ENCODE measurements around the gene NQO2.
"Not testable (repeated sequence)": the region's sequence is repeated elsewhere in the genome, so short reads cannot be mapped to it uniquely, and the experiment has no call there.

Gene NQO2

DNA sequence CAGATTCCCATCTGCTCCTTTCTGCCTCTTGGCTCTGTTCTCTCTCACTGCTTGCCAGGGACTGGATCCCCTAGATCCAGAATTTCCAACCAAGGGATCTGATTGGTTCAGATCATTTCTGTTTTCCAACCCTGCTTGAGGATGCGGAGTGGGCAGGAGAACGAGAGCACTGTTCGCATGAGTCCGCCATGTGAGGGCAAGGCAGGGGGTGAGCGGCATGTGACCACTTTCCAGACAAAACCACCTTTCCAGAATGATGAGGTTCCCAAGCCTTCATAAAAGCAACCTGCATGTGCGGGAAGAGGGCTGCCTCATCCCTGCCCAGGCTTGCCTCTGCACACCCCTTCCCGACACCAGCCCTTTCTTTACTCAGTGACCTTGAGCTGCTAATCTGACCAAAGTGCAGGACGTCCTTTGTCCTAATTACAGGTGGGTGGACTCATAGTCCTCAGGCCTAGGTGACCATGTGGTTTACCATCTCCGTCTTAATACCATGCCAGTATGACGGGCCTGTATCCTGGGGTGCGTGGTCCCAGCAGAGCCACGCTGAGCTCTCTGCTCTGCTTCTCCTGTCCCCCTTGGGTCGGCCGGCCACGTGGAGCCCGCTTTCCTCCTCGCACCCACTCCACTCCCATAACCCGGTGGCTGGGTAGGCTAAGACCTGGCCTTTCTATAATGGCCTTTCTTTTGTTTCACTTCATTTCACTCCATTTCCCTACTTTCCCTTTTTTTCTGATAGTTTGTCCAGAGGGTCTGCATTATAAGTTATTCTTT is 14.4 kb downstream of the NQO2 start:
- no peak for DNase-seq (ENCODE audit: low read depth in 2 of 2, low spot score in 1 of 2)

DNA sequence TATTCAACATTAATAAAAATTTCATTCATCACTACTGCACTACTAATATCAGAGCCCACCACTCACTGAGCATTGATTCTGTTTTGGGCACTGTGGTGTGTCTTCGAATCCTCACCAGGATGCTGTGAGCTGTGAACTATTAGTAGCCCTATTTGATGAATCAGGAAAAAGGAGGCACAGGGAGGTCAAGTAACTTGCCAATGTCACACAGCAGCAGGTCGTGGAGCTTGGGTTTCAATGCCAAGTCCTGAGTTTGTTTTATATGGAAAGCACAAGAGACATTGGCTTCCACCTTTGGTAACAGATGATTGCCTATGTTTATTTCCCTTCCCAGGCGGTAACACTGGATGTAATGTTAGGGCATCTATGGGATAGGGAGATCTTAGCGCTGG is 15.0 kb downstream of the NQO2 start:
- no peak for DNase-seq (ENCODE audit: low read depth in 2 of 2, low spot score in 1 of 2)

DNA sequence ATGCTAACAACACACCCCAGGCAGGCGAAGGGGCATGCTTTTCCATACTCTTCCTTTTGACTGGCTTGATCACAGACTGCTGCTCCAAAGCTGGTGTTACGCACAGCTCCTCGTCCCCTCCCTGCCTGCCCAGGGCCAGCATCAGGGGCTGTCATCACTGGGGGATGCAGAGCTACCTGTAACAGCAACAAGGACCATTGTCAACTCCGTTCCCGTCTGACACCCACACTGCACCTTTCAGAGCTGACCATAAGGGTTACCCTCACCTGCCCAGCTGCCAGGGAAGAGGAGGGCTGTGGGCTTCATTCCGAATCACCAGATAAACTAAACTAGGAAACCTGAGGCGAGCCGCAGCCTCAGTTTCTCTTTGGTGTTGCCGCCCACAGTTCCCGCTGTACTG is 15.4 kb downstream of the NQO2 start:
- no peak for DNase-seq (ENCODE audit: low read depth in 2 of 2, low spot score in 1 of 2)

DNA sequence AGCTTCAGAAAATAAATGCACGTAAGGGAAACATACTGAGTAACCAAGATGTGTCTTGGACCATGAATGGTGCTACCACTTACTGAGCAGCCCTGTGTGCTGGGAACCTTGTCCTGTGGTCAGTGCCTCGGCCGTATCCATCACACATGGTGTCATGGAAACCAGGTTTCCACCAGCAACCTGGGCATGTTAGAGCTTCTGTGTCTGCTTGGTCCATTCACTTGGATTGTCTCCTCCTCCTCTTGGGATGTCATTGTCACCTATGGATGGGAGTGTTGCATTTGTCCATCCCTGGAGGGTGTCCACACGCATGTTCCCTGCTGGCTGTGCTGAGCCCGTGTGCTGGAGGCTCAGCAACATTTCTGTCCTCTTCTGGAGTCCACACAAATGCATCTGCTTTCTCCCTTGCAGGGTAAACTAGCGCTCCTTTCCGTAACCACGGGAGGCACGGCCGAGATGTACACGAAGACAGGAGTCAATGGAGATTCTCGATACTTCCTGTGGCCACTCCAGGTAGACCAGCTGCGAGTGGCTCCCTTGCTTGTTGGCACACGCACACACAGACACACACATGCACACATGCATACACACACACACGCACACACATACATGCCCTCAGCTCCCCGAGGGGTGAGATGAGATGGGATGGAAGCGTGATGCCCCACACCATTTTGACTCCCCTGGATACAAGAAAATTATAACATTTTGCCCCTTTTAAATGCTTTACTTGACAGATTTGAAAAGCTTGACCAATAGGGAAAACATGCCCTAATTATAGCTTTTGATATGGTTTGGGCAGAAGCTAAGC is 17.0 kb downstream of the NQO2 start:
- DNase-seq (ENCODE audit: low read depth in 2 of 2, low spot score in 1 of 2) = no peak

DNA sequence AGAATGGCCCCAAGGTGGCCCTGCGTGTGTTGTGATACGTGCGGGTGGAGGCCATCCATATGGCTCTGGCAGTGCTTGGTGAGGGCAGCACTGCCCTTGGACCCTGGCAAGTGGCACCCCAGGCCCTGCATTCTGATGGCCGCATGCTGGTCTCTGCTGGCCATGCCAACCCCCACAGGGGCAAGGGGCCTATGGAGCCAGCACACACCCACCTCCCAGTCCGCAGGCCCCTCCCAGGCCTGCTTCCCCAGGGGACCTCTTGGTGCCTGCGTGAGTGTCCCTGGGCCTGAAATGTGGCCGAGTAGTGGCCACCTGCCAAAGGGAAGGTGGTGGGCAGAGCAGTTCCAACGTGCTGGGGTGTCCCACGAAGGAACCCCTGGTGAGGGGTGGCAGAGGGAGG is 17.6 kb downstream of the NQO2 start:
- DNase-seq (ENCODE audit: low read depth in 2 of 2, low spot score in 1 of 2) = no peak

DNA sequence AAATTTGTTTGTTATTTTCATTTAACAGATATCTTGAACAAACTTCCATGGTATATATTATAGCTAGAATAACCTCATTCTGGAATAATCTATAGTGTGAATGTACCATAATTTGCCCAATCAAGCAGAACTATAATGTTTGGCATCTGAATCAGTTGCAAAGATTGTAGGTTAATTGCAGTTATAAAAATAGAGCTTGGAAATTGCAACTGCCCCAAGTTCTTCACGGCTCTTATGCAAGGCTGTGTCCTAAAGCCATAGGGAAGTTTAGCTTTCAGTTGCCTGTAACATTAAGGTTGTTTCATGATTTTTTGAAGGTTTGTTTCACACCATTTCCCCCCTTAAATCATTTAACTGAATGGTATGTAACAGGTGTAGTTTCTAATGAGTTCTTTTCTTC is 19.4 kb downstream of the NQO2 start:
- DNase-seq (ENCODE audit: low read depth in 2 of 2, low spot score in 1 of 2) = no peak

DNA sequence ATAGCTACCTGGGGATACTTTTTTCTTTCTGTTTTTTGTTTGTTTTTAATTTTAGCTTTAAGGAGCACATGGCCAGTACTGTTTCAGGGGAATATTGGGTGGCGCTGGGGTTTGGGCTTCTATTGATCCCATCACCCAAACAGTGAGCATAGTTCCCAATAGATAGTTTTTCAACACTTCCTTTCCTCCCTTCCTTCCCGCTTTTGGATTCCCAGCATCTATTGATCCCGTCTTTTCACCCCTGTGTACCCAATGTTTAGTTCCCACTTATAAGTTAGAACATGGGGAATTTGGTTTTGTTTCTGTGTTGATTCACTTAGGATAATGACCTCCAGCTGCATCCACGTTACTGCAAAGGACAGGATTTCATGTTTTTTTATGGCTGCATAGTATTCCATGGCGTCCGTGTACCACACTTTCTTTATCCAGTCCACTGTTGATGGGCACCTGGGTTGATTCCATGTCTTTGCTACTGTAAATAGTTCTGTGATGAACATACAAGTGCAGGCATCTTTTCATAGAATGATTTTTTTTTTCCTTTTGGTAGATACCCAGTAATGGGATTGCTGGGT is 20.1 kb downstream of the NQO2 start:
- DNase-seq (ENCODE audit: low read depth in 2 of 2, low spot score in 1 of 2) = no peak

DNA sequence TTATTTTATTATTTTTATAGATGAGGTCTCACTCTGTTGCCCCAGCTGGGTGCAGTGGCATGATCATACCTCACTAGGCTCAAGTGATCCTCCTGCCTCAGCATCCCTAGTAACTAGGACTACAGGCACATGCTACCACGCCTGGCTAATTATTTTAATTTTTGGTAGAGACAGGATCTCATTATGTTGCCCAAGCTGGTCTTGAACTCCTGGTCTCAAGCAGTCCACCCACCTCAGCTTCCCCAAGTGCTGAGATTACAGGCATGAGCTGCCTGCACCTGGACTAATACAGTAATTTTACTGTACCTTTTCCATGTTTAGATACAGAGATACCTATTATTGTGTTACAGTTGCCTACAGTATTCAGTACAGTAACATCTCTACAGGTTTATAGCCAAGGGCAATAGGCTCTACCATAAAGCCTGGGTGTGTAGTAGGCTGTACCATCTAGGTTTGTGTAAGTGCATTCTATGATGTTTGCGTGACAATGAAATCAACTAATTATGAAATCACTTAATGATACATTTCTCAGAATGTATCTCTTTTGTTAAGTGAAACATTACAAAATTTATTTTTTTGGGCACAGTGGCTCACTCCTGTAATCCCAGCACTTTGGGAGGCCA is 21.4 kb downstream of the NQO2 start:
- DNase-seq (ENCODE audit: low read depth in 2 of 2, low spot score in 1 of 2) = not testable (repeated sequence)

DNA sequence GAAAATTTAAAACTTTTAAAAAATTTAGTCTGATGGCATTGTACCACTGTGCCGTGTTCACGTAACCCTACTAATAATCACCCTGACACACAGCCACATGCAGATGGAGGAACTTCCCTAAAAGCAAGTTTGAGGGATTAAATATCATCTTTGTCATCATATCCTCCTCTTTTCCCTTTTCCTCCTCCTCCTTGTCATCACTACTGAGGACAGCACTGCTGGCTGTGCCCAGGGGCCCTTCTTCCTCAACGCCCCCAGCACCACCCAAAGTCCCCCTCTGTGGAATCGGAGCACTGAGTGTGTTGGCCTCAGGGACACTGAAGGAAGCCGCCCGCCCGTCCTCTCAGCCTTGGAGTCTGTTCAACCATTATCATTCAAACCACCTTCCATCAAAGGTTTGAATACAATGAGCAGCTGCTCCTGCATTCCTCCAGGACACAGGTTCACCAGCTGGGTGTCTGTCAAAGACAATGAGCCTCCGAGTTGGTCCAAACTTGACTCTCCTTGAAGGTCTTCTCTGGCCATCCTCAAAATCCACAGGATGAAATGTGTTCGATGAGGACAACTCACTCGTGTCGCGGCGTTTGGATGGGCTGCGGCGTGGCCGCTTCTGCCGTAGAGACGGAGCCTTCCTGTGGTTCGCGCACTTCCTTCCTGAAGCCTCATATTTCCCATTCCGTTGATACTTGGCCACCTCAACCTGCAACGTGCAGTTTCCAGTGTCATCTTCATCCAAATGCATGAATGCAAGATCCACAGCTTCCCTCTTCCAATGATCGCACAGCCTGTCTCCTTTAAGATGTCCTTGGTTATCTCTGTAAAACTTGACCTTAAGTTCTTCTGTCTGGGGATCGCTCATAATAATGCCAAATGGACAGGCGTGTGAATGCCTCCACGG is 23.3 kb downstream of the NQO2 start:
- peak in 1 of 2 donors; percentile 30 for DNase-seq (ENCODE audit: low read depth in 2 of 2, low spot score in 1 of 2)

DNA sequence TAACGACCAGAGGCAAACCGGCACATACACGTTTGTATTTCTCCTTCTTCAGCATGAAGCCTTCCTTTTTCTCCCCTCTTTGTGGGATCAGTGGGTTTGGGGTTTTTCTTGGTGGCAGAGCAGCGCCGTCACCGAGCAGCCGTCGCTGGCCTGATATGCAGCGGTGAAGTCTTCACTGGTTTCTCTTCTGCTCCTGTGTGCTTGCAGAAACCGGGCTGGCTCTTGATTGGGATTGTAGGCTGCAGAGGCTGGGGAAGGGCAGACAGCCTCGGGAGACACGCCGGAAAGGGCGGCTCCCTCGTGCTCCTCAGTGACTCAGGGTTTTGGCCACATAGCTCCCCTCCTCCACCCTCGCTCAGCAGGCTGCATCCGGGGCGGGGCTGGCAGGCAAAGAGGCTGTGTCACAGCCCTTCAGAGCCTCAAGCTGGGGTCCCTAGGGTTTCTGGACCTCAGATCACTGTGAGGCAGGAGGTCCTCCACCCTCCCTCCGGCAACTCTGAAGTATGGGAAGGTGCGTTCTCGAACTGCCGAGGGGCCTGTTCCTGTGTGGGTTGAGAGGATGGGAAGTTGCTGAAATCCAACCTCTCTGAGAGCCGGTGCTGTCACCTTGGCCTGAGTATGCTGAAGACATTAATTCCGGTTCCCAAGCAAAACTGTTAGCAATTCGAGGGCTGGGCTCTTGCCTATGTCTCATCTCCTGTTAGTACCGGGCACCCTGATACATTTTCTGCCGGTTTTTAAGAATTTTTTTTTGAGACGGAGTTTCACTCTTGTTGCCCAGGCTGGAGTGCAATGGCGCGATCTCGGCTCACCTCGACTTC is 24.2 kb downstream of the NQO2 start:
- DNase-seq (ENCODE audit: low read depth in 2 of 2, low spot score in 1 of 2) = peak; percentile 75 to 80

DNA sequence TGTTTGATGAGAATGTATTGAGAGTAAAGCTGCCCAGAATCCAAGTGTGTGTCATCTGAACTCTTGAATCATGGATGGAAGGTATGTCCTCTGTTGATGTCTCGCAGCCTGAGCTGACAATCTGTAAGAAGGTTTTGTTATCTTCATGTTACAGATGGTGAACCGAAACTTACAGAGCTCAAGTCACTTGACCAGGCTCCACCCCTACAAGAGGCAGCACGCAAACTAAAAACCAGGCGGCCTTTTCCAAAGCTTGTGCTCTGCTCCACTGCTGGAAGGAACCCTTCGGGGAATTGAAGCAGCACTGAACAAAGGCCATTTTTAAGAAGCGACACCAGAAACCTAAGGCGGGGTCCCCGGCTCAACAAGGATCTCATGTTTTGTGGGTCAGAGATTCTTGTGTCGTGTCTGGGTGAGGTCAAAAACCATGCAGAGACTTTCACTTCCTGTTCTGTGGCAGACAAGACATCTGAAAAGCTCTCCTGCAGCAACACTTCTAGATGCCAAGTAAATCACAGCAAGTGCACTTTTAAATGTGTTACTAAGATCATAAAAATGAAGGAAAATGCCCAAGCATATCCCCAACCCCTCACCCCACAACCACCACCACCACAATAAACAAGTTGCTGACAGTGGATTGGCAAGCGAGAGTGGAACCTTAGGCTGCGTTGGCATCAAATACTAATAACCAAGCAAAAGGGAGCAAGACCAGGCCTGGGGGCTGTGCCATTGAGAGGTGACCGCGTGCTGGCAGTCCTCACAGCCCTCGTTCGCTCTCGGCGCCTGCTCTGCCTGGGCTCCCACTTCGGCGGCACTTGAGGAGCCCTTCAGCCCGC is 27.3 kb downstream of the NQO2 start:
- DNase-seq (ENCODE audit: low read depth in 2 of 2, low spot score in 1 of 2) = no peak

DNA sequence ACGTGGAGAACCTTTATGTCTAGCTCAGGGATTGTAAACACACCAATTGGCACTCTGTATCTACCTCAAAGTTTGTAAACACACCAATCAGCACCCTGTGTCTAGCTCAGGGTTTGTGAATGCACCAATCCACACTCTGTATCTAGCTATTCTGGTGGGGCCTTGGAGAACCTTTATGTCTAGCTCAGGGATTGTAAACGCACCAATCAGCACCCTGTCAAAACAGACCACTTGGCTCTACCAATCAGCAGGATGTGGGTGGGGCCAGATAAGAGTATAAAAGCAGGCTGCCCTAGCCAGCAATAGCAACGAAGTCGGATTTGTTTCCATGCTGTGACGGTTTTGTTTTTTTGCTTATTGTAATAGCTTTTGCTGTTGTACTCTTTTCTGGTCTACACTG is 28.5 kb downstream of the NQO2 start:
- not testable (repeated sequence) for DNase-seq (ENCODE audit: low read depth in 2 of 2, low spot score in 1 of 2)

DNA sequence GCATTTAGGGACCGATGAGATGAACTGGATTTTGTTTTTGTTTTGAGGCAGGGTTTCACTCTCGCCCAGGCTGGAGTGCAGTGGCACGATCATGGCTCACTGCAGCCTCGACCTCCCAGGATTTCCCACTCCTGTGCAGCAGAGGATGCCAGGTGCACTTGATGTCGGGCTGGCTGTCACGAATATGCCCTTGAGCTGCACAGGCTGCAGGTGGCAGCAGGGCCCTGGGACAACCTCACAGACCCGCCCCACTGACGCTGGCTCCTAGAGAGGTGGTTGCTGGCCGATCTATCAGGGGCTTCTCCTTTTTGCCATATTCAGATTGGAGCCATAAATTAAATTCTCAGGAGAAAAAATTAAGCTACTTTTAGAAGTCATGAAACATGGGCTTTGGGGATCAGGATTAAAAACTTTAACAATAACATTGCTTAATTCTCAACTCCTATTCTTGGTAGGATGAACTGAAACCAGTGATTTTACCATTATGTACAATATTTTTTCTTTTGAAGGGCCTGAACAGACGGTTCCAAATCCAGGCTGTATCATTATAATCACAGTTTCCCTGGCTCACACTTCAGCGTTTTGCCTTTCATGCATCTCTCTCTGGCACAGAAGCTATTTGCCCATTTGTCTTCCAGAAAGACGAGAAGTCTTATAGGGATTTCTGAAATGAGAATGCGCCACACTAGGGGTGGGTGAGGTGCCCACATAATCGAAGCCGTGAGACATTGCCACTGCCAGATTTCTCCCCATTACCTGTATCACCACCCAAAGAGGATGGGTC is 32.4 kb downstream of the NQO2 start:
- no peak for DNase-seq (ENCODE audit: low read depth in 2 of 2, low spot score in 1 of 2)

DNA sequence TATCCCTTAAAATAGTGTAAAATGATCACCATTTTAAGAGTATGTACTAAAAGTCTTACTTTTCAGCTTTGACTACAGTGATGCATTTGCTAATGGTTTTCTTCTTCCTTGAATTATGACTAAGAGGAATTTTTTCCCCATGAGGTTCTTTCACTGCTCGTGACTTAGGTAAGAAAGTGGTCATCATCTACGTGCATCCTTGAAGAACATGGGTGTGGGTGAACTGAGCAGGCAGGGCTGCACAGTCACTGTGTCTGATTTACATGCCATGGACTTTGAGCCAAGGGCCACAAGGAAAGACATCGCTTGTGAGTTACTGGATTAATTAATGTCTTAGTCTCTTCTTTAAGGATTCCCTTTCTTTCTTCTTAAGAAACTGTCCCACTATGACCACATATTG is 33.3 kb downstream of the NQO2 start:
- DNase-seq (ENCODE audit: low read depth in 2 of 2, low spot score in 1 of 2) = no peak

DNA sequence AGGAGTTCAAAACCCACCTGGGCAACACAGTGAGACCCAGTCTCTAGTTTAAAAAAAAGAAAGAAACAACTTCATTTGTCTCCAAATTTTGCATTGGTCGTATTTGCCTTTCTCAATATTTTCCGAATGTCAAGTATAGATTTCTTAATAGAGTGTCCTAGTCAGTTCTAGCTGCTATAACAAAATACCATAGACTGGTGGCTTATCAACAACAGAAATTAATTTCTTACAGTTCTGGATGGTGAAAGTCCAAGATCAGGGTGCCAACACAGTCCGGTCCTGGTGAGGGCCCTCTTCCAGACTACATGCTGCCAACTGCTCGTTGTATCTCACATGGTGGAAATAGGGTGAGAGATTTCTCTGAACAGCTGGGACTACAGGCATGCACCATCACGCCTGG is 34.0 kb downstream of the NQO2 start:
- no peak for DNase-seq (ENCODE audit: low read depth in 2 of 2, low spot score in 1 of 2)

DNA sequence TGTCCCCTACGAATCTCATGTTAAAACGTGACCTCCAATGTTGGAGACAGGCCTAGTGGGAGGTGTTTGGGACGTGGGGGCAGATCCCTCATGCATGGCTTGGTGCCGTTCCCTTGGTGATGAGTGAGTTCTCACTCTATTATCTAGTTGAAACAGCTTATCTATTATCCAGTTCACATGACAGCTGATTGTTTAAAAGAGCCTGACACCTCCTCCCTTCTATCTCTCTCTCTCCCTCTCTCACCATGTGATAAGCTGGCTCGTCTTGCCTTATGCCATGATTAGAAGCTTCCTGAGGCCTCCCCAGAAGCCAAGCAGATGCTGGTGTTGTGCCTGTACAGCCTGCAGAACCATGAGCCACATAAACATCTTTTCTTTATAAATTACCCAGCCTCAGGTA is 35.7 kb downstream of the NQO2 start:
- no peak for DNase-seq (ENCODE audit: low read depth in 2 of 2, low spot score in 1 of 2)

DNA sequence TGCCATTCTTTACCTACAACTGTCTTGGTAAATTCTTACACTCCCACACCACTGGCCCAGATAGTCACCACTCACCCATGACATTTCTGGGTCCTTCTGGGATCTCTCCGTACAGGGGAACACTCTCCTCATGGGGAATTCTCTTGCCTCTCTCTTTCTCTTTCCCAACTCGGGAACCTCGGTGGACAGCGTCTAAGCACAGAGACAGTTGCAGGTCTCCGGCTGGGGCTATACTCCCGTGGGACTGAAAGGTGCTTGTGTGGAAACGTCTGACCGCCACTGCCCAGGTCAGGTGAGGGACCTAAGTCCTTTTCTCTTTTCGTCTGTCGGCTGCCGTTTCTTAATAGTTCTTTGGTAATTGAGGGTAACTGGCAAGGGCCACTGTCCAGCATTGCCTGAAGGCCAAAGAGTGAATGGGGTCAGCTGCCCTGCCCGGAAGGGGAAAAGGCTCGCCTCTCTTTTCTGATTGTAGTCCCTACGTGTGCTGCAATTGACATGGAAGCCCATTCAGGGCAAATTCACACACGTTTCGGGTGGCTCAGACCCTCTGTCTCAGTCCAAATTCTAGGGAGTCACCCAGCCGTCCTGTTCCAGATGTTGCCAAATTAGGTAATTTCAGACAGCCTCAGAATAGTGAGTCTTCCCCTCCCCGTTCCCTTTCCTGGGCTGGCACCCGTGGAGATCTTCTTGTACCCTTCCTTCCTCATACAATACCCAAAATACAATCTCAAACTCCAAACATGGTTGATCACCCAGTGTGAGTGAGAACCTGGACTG is 37.4 kb downstream of the NQO2 start:
- DNase-seq (ENCODE audit: low read depth in 2 of 2, low spot score in 1 of 2) = no peak
